A549 (cell line): ENCODE data around the gene CXCL12. TPM values are rescaled to one million over a fixed set of nuclear protein-coding genes. Genes with fewer than 3 reads are reported as not detected.

Experiments
- ATAC-seq, 2 experiments: fragments of 200-7000 bp in 1 of 2; fragments of >200 bp in 1 of 2; cut with Nextera tagmentation in 1 of 2; cut with Tn5 transposase in 1 of 2; 3 replicates each; pipeline versions ENCODE4 v1.8.0 to v1.9.1; 2018 to 2020; ENCODE audit warnings: mild to moderate bottlenecking in 1 of 2, moderate library complexity in 1 of 2
- CTCF ChIA-PET: fragments of 300-600 bp; sonication (Branson Sonifier 250); formaldehyde crosslinking; extraction: SDS; loops from one replicate; lab custom pipeline; 2021; ENCODE audit warnings: antibody characterized with exemption, inconsistent platforms; lab: Yijun Ruan, JAX
- POLR2A ChIA-PET: fragments of 350-600 bp; formaldehyde crosslinking; extraction: SDS; loops from one replicate; lab custom pipeline; 2021; ENCODE audit warnings: antibody characterized with exemption, inconsistent platforms; lab: Yijun Ruan, JAX
- DNase-seq, 2 experiments: peaks; one replicate each; pipeline versions ENCODE4 v3.0.0 to v3.0.0-alpha.2; 2011 to 2016; ENCODE audit warnings: low read depth in 1 of 2, low spot score in 1 of 2
- FAIRE-seq: peaks from 2 replicates; lab custom pipeline; 2011; peaks lifted over from hg19 to GRCh38; lab: Jason Lieb, UNC
- H3K27ac ChIP-seq, 2 experiments: fragments of >200 bp; sonication (Bioruptor Twin); formaldehyde crosslinking; 3 replicates each; pipeline ENCODE4 v1.5.1; 2016 to 2017
- H3K4me1 ChIP-seq: fragments of >200 bp; sonication (Bioruptor Twin); formaldehyde crosslinking; 3 replicates; pipeline ENCODE4 v1.6.1; 2016
- H3K4me2 ChIP-seq: fragments of >200 bp; sonication (Bioruptor Twin); formaldehyde crosslinking; 3 replicates; pipeline ENCODE4 v1.6.1; 2016
- H3K4me3 ChIP-seq: fragments of >200 bp; sonication (Bioruptor Twin); formaldehyde crosslinking; 3 replicates; pipeline ENCODE4 v1.5.1; 2016
- H3K9me3 ChIP-seq: fragments of >200 bp; sonication (Bioruptor Twin); formaldehyde crosslinking; 3 replicates; pipeline ENCODE4 v1.6.1; 2016
- CBX8 ChIP-seq: fragments of 200-600 bp; sonication (generic); IDR thresholded peaks from 2 replicates; pipeline ENCODE4 v1.6.1; 2016
- ELK1 ChIP-seq: fragments of 150-350 bp; IDR thresholded peaks from 2 replicates; pipeline ENCODE4 v1.6.1; 2014; ENCODE audit warnings: low read depth, mild to moderate bottlenecking, low read length
- FOSB ChIP-seq: fragments of 250-450 bp; sonication (Bioruptor Pico); IDR thresholded peaks from 2 replicates; pipeline ENCODE4 v1.5.0; 2020; ENCODE audit warnings: mild to moderate bottlenecking, moderate library complexity
- GATA3 ChIP-seq: IDR thresholded peaks from 2 replicates; pipeline ENCODE4 v1.6.1; 2012; ENCODE audit warnings: borderline replicate concordance
- HOXB13 ChIP-seq: fragments of 250-450 bp; sonication (Bioruptor Pico); IDR thresholded peaks from 2 replicates; pipeline ENCODE4 v1.5.0; 2020; ENCODE audit warnings: low read depth, mild to moderate bottlenecking, moderate library complexity
- JUNB ChIP-seq: fragments of >200 bp; sonication (Bioruptor Twin); formaldehyde crosslinking; IDR thresholded peaks from 2 replicates; pipeline ENCODE4 v1.6.1; 2016
- KDM1A ChIP-seq: fragments of 200-600 bp; sonication (generic); IDR thresholded peaks from 2 replicates; pipeline ENCODE4 v1.6.1; 2016; ENCODE audit warnings: low read depth, mild to moderate bottlenecking
- MAZ ChIP-seq: fragments of 150-350 bp; IDR thresholded peaks from 2 replicates; pipeline ENCODE4 v1.6.1; 2014; ENCODE audit warnings: antibody characterized with exemption, low read depth, low read length, borderline replicate concordance
- POLR2A ChIP-seq: IDR thresholded peaks from 2 replicates; pipeline ENCODE4 v1.6.1; 2012; ENCODE audit warnings: mild to moderate bottlenecking, low read length
- POLR2AphosphoS2 ChIP-seq: conservative IDR thresholded peaks from 2 replicates; pipeline ENCODE4 v1.6.1; 2012; ENCODE audit warnings: low read length, improper control_type of control experiment, inconsistent platforms
- SREBF2 ChIP-seq: fragments of 450-650 bp; IDR thresholded peaks from 2 replicates; pipeline ENCODE4 v1.6.1; 2014; ENCODE audit warnings: mild to moderate bottlenecking, moderate library complexity
- TP53 ChIP-seq: fragments of 250-450 bp; sonication (Bioruptor Pico); IDR thresholded peaks from 2 replicates; pipeline ENCODE4 v1.5.0; 2021; ENCODE audit warnings: mild to moderate bottlenecking, moderate library complexity
- USF2 ChIP-seq: fragments of 450-650 bp; IDR thresholded peaks from 2 replicates; pipeline ENCODE4 v1.6.1; 2014; ENCODE audit warnings: antibody characterized with exemption
- ZSCAN20 ChIP-seq: fragments of 250-450 bp; sonication (Bioruptor Pico); IDR thresholded peaks from 2 replicates; pipeline ENCODE4 v1.8.0; 2022; ENCODE audit warnings: mild to moderate bottlenecking, moderate library complexity
- WGBS: methylation state at CpG from one replicate; pipeline ENCODE4 v1.1.6; 2017; ENCODE audit errors: missing lambda C conversion rate; 5-methylcytosine and 5-hydroxymethylcytosine counted together
- polyA plus RNA-seq, 4 experiments: library from polyadenylated mRNA; depleted of rRNA in 3 of 4; stranded (reverse); fragments of >200 nt; fragmentation: RNase III in 1 of 4; extraction: RNeasy Plus Mini Kit Qiagen cat#74134 plus additional on column Dnase treatment in 1 of 4; gene quantifications; 2 replicates in 3 of 4; 3 replicates in 1 of 4; pipeline ENCODE4 v1.2.3, GENCODE V29; 2011 to 2017
- TF ChIP-seq, protein P1 (sequence below): fragments of 200-600 bp; sonication (generic); IDR thresholded peaks from 2 replicates; pipeline ENCODE4 v1.6.1; 2016; ENCODE audit warnings: antibody characterized with exemption, mild to moderate bottlenecking, moderate library complexity
- TF ChIP-seq, protein P2 (sequence below): IDR thresholded peaks from 2 replicates; pipeline ENCODE4 v1.6.1; 2012; ENCODE audit warnings: low read depth, borderline replicate concordance
- TF ChIP-seq, protein P3 (sequence below): fragments of 250-450 bp; sonication (Bioruptor Pico); IDR thresholded peaks from 2 replicates; pipeline ENCODE4 v1.5.0; 2021; ENCODE audit warnings: mild to moderate bottlenecking, moderate library complexity, borderline replicate concordance

The CXCL12 gene
- polyA plus RNA-seq, 2 of the 4 experiments (the other 2 are of a cell fraction): 0.13 to 0.17 TPM

DNA sequence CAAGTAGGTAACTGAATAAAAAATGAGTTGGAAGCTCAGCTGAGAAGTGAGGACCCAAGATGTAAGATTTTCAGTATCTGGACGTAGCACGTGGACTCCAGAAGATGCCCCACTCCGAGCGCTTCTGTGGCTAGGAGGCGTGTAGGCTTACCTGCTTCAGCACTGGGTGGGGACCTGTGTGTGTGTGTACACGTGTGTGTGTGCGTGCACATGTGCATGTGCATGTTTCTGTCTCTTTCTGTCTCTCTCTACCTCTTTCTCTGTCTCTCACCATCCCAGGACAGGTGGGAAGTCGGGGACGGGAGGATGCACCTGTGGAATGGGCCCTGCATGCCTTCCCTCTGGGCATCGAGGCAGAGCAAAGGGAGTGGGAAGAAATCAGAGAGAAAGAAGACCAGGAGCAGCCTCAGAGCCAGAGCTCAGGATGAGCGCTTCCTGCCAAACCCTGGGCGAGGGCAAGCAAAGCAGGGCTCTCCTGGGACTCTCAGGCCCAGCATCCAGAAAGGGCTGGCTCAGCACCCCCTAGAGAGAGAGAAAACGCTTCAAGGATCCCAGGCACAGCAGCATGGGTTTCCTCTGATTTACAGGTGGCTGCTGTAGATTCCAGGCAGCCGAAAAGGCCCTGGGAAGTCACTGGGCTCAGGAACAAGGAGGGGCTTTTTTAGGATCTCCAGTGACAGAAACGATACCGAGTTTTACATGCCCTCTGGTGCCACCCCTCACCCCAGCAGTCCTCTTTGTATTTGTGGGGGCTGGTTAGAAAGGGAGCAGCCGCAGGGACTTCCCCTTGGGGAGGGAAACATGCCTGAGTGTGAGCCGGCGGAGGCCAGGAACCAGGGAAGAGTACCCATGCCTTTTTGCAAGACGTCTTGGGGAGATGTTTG is 28.5 kb downstream of the CXCL12 start (continued):
- TF ChIP-seq, protein P1, sequence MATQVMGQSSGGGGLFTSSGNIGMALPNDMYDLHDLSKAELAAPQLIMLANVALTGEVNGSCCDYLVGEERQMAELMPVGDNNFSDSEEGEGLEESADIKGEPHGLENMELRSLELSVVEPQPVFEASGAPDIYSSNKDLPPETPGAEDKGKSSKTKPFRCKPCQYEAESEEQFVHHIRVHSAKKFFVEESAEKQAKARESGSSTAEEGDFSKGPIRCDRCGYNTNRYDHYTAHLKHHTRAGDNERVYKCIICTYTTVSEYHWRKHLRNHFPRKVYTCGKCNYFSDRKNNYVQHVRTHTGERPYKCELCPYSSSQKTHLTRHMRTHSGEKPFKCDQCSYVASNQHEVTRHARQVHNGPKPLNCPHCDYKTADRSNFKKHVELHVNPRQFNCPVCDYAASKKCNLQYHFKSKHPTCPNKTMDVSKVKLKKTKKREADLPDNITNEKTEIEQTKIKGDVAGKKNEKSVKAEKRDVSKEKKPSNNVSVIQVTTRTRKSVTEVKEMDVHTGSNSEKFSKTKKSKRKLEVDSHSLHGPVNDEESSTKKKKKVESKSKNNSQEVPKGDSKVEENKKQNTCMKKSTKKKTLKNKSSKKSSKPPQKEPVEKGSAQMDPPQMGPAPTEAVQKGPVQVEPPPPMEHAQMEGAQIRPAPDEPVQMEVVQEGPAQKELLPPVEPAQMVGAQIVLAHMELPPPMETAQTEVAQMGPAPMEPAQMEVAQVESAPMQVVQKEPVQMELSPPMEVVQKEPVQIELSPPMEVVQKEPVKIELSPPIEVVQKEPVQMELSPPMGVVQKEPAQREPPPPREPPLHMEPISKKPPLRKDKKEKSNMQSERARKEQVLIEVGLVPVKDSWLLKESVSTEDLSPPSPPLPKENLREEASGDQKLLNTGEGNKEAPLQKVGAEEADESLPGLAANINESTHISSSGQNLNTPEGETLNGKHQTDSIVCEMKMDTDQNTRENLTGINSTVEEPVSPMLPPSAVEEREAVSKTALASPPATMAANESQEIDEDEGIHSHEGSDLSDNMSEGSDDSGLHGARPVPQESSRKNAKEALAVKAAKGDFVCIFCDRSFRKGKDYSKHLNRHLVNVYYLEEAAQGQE: no peak
- TF ChIP-seq, all 56 proteins: peak for 0

DNA sequence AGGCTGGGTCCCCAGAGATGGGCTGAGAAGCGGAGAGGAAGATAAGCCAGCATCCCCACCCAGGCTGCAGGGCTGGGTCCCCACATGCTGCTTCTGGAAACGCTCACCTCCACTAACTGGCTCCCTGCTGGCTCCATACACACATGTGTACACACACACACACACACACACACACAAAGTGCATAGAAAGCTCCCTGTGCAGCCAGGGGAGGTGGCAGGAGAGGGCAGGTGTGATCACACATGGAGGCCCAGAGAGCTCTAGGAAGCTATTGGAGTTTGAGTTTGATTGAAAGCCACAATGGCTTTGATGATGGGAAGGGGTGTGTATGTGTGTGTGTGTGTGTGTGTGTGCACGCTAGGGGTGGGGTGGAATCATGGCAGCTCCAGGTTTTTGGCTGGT is 29.3 kb downstream of the CXCL12 start:
- 9% methylated on average over 3 of the region's 3 CpGs for WGBS

DNA sequence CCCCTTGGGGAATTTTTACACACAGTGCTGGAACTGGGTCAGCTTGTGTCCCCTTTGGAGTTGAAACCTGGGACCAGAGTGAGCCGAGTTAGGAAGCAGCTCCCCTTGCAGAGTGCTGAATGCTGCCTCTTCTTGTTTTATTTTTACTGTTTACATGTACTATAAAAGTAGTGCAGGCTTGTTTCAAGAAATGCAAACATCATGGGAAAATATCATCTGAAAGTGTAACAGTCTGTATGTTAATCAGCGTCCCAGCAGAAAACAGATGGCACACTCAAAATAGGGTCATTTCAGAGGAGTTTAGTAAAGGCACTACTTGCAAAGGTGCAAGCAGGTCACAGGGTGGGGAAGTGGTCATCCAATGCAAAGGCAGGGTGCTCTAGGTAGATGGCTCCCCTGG is 30.1 kb downstream of the CXCL12 start:
- CTCF ChIA-PET: interaction anchor here (0.6 to 0.8 kb wide), 2 partner anchors 69 to 534 kb away, joined by 3 read pairs; no protein-coding TSS in a partner anchor
- ATAC-seq: no peak
- Histone ChIP-seq H3K4me2 (no peak overlapping the region), H3K4me3 (no peak overlapping the region), H3K27ac (no peak overlapping the region), H3K9me3 (no peaks in the 10 kb centered on the region), H3K4me1 (no peaks in the 10 kb centered on the region)
- 7% methylated on average over 2 of the region's 2 CpGs for WGBS
- no peak for DNase-seq
- no peak for FAIRE-seq
- POLR2A ChIA-PET: no interaction called here
- no peak for TF ChIP-seq HOXB13
- TF ChIP-seq, protein P1: no peak
- TF ChIP-seq CBX8: no peak
- TF ChIP-seq, protein P2, sequence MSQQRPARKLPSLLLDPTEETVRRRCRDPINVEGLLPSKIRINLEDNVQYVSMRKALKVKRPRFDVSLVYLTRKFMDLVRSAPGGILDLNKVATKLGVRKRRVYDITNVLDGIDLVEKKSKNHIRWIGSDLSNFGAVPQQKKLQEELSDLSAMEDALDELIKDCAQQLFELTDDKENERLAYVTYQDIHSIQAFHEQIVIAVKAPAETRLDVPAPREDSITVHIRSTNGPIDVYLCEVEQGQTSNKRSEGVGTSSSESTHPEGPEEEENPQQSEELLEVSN: no peak
- TF ChIP-seq GATA3: no peak
- TF ChIP-seq POLR2A: no peak
- TF ChIP-seq USF2: no peak
- TF ChIP-seq TP53 (CRISPR knock-in tag): no peak
- TF ChIP-seq, protein P3, sequence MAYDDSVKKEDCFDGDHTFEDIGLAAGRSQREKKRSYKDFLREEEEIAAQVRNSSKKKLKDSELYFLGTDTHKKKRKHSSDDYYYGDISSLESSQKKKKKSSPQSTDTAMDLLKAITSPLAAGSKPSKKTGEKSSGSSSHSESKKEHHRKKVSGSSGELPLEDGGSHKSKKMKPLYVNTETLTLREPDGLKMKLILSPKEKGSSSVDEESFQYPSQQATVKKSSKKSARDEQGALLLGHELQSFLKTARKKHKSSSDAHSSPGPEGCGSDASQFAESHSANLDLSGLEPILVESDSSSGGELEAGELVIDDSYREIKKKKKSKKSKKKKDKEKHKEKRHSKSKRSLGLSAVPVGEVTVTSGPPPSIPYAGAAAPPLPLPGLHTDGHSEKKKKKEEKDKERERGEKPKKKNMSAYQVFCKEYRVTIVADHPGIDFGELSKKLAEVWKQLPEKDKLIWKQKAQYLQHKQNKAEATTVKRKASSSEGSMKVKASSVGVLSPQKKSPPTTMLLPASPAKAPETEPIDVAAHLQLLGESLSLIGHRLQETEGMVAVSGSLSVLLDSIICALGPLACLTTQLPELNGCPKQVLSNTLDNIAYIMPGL (CRISPR knock-in tag): no peak
- TF ChIP-seq SREBF2: no peak
- TF ChIP-seq KDM1A: no peak
- no peak for TF ChIP-seq JUNB
- no peak for TF ChIP-seq ELK1
- no peak for TF ChIP-seq POLR2AphosphoS2
- TF ChIP-seq ZSCAN20 (CRISPR knock-in tag): no peak
- TF ChIP-seq FOSB: no peak

More for the DNA sequence above, 29.3 kb downstream of the CXCL12 start:
- POLR2A ChIA-PET: no interaction called here
- Histone ChIP-seq H3K4me2 (no peak overlapping the region), H3K4me3 (no peak overlapping the region), H3K27ac (no peak overlapping the region), H3K9me3 (no peaks in the 10 kb centered on the region), H3K4me1 (no peaks in the 10 kb centered on the region)
- ATAC-seq (no peak), FAIRE-seq (no peak), DNase-seq (no peak)
- CTCF ChIA-PET: no interaction called here
- TF ChIP-seq ELK1: no peak
- no peak for TF ChIP-seq MAZ
- no peak for TF ChIP-seq POLR2A
